ENCODE results near the gene FANCD2OS.
A peak's percentile ranks its signal among the peaks of the same experiment; 100 is the strongest.
"Not testable (repeated sequence)": the region's sequence is repeated elsewhere in the genome, so short reads cannot be mapped to it uniquely, and the experiment has no call there.

FANCD2OS gene, protein sequence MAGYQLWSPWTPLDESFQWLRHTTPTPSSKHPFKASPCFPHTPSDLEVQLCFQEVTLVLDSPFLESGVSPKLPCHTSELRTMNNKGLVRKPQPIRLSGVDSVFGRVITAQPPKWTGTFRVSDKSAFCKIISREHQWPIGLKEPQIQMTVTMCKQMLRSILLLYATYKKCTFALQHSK

DNA sequence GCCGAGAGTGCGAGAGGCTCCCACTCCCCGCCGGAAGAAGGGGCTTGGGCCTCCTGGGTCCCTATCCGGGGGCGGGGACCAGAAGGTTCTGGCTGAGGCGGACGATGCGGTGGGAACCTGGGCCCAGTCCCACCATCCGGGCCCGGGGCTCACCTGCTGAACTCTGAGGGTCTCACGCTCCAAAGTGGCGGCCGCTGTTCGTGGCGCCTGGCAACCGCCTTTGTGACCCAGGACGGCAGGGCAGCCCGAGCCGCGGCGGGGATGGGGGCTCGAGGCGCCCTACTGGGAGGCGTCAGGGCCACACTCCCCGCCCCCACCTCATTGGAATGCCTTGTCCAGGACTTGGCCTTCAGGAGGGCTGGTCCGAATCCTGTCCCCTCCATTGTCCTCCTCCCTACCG, at the start of gene FANCD2OS:
Gene FANCD2OS (minus strand): TSS at position 165 of the 400 bp plus-strand sequence. CDS start 3,481 bp downstream, outside the sequence.
- DNase-seq: no peak

DNA sequence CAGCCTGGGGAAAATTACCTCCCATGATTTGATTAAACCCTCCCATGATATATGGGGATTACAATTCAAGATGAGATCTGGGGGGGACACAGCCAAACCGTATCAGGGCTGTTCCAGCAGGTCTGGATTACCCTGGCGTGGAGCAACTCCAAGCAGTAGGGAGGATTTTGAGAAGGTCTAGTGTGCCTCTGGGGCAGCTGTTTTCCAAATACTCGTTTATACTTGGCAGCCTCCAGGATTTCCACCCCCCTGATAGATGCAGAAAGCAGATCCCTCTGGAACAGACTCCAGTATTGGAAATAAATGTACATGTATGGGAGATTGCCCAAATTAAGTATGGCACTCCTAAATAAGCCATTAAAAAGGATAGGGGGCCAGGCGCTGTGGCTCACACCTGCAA, 49.0 kb upstream of the FANCD2OS start:
- DNase-seq: no peak

DNA sequence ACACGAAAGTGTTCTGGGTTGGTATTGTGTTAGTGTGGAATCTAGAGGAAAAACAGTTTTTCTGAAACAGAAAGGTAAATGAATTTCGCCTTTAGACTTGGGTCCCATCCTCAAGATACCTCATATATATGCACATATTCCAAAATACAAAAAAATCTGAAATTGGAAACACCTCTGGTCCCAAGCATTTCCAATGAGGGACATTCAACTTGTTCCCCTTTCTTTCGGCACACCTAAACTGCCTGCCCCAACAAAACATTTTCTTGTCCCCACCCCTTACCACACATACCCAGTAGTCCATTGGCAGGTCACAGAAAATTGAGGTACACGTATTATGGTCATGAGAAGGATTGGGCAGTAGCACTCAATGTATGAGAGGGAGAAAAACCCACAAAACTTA, 47.6 kb upstream of the FANCD2OS start:
- no peak for DNase-seq

DNA sequence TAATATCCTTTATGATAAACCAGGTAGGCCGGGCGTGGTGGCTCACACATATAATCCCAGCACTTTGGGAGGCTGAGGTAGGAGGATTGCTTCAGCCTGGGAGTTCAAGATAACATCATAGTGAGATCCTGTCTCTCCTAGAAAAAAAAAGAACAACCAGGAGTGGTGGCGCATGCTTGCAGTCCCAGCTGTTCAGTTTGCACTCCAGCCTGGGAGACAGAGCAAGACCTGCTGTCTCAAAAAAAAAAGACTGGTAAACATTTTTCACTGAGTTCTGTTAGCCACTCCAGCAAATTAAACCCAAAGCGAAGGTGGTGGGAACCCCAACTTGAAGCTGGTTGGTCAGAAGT, 47.0 kb upstream of the FANCD2OS start:
- DNase-seq: no peak

DNA sequence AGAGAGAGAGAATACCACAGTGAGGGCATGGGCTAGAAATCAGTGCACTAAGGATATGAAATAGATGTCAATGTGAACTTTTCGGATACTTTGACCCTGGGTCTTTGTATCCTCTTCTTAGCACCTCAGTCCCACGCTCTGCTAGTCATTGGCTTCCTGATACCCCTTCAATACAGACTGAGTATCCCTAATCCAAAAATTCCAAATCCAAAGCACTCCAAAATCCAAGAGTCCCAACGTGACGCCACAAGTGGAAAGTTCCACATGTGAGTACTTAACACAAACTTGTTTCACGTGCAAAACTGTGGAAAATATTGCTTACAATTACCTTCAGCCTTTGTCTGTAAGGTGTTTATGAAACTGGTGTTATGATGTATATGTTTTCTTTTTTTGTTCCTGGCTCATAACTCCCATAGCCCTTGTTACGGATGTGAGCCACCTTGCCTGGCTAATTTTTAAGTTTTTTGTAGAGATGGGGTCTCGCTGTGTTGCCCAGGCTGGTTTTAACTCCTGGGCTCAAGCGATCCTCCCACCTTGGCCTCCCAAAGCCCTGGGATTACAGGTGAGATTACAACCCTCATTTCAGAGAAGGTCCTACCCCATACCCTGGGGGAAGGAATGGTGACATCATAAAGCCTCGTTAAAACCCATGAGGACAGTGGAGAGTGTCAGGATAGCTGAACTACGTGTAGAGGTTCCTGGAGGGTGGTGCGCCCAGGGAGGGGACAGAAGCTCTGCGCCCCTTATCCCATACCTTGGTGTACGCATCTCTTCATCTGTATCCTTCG, 46.5 kb upstream of the FANCD2OS start:
- DNase-seq: no peak

DNA sequence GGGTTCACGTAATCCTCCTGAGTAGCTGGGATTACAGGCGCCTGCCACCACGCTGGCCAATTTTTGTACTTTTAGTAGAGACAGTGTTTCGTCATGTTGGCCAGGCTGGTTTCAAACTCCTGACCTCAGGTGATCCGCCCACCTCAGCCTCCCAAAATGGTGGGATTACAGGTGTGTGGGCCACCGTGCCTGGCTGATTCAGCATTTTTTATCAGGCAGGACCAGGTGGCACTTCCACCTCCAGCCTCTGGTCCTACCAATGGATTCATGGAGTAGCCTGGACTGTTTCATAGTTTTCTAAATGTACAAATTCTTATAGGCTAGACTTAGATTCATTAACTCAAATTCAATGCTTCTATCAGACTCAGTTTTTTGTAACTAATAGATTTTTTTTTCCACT, 42.9 kb upstream of the FANCD2OS start:
- DNase-seq: no peak

DNA sequence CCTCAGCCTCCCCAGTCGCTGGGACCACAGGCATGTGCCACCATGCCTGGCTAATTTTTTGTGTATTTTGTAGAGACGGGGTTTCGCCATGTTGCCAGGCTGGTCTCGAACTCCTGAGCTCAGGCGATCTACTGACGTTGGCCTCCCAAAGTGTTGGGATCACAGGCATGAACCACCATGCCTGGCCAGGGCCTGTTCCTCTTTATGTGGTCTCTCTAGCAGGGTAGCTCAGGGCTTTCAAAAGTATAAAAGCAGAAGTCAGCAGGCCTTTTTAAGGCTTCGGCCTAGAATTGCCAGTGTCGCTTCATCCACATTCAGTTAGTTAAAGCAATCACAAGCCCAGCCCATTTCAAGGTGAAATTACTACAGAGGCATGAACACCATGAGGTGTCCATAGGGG, 41.2 kb upstream of the FANCD2OS start:
- no peak for DNase-seq

DNA sequence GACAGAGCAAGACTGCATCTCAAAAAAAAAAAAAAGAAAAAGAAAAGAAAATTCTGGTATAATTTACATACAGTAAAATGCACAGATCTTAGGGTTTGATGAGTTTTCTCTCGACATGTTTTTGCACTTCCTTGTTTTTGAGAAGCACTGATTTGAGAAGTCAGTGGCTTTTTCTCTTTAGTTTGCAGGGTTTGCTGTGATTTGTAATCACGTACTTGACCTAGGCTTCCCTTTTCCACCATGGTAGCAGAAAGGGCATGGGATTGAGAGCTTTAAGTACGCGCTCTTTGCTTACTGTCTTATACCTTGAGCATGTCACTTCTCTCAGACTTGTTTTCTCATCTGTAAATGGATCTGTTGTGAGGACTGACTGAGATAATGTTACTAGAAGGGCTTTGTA, 37.6 kb upstream of the FANCD2OS start:
- no peak for DNase-seq

DNA sequence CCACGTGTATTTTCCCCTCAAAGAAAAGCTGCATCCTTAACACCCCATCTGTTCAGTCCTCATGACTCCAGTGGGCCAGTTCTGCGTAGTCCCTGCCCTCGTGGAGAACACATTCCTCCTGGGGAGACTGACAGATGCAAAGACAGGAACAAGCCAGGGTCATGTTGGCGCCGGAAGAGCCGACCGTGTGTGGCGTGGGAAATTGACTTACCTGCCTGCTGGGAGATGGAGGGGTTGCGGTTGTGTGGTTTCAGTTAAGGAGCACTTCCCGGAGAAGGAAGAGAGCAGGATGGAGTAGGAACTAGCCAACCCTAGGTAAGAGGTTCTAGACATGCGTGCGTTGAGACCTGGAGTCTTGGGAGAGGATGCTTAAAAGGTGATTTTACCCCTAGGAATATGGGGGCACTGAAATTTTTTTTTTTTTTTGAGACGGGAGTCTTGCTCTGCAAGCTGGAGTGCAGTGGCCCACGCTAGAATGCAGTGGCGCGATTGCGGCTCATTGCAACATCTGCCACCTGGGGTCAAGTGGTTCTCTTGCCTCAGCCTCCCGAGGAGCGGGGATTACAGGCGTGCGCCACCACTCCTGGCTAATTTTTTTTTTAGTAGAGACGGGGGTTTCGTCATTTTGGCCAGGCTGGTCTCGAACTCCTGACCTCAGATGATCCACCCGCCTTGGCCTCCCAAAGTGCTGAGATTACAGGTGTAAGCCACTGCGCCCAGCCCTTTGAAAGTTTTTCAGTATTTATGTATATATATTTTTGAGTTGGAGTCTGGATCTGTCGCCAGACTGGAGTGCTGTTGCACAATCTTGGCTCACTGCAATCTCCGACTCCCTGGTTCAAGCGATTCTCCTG, 34.9 kb upstream of the FANCD2OS start:
- DNase-seq: peak; percentile 13

DNA sequence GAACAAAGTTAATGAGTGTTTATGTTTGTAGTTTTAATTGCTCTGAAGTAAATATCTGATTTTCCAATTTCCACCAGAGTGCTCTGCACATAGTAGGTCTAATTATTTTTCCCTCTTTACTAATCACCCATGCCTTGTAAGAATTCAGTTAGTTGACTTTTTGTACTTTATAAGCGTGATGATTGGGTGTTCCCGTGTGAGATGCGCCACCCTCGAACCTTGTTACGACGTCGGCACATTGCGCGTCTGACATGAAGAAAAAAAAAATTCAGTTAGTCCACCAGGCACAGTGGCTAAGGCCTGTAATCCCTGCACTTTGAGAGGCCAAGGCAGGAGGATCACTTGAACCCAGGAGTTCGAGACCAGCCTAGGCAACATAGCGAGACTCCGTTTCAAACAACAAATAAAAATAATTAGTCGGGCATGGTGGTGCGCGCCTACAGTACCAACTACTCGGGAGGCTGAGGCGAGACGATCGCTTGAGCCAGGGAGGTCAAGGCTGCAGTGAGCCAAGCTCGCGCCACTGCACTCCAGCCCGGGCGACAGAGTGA, 33.0 kb upstream of the FANCD2OS start:
- DNase-seq: no peak

DNA sequence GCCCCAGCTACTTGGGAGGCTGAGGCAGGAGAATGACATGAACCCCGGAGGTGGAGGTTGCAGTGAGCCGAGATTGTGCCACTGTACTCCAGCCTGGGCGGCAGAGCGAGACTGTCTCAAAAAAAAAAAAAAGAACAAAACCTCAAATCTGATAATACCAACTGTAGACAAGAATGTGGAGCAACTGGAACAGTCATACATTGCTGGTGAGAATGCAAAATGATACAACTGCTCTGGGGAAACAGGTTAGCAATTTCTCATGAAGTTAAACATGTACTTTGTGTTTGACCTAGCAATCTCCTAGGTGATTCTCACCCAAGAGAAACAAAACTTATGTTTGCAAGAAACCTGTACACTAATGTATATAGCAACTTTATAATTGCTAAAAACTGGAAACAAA, 29.1 kb upstream of the FANCD2OS start:
- DNase-seq: no peak

DNA sequence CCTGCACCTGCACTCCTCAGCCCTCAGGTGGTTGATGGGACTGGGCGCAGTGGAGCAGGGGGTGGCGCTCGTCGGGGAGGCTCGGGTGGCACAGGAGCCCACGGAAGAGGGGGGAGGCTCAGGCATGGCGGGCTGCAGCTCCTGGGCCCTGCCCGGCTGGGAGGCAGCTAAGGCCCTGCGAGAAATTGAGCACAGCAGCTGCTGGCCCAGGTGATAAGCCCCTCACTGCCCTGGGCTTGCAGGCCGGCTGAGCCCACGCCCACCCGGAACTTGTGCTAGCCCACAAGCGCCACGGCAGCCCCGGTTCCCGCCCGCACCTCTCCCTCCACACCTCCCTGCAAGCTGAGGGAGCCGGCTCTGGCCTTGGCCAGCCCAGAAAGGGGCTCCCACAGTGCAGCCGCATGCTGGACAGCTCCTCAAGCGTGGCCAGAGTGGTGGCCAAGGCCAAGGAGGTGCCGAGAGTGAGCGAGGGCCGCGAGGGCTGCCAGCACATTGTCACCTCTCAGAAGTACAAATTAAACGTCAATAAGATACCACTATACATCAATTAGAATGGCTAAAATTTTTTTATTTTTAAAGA, 28.5 kb upstream of the FANCD2OS start:
- no peak for DNase-seq

DNA sequence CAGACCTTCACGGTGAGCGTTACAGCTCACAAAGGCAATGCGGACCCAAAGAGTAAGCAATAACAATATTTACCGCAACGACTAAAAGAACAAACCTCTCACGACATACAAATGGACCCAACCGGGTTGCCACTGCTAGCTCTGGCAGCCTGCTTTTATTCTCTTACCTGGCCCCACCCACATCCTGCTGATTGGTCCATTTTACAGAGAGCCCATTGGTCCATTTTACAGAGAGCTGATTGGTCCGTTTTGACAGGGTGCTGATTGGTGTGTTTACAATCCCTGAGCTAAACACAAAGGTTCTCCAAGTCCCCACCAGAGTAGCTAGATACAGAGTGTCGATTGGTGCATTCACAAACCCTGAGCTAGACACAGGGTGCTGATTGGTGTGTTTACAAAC, 27.8 kb upstream of the FANCD2OS start:
- not testable (repeated sequence) for DNase-seq

DNA sequence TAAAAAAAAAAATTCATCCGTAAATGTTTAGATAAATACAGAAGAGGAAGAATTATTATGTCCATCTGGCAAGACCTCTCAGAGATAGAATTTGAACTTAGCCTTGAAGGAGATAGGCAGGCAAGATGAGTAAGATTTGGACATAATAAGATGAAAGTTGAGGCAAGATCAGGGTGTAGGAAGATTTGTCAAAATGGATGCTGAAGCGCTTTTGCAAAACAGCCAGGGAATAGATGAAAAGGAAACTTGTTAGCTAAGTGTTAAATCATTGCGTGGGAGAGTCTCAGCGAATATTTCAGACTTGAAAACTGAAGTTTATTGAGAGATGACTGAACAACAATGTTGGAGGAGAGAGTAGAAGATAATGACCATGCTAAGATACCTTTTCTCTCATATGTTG, 14.7 kb upstream of the FANCD2OS start:
- no peak for DNase-seq

DNA sequence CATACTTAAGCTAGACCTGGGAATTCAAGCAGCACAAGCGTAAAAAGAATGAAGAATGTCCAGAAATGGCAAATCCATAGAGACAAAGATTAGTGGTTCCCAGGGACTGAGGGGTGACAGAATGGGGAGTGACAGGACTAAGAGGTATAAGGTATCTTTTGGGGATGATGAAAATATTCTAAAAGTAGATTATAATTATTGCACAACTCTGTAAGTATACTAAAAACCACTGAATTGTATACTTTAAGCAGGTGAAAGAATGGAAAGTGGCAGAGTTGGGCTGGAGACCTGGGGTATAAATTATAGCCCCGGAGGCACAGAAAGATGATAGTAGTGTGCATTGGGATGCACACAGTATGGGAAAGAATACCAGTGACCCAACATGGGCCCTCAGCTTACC, 13.0 kb upstream of the FANCD2OS start:
- no peak for DNase-seq

DNA sequence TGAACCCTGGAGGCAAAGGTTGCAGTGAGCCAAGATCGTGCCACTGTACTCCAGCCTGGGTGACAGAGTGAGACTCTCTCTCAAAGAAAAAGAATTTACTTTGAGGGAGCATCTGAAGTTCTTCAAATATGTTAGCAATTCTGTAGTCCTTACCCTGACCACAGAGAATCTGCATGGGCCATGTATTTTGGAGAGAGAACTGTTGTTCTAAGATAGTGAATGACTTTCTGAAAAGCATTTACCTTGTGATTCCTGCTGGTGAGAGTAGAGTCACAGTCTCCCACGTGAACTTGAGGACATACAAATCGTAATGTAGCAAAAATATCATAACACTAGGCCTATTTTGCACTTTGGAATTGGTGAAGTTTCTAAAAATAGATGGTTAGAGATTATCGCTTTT, 11.3 kb upstream of the FANCD2OS start:
- DNase-seq: no peak

DNA sequence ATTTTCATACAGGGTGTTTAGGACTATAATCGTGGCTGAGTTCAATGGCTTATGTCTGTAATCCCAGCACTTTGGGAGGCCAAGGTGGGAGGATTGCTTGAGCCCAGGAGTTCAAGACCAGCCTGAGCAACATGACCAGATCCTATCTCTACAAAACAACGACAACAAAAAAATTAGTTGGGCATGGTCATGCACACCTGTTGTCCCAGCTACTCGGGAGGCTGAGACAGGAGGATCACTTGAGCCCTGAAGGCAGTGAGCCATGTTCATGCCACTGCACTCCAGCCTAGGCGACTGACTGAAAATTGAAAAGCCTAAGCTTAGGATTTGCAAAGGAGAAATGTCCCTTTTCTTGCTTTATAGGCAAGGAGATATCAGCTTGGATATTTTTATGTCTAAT, 8.9 kb upstream of the FANCD2OS start:
- no peak for DNase-seq

DNA sequence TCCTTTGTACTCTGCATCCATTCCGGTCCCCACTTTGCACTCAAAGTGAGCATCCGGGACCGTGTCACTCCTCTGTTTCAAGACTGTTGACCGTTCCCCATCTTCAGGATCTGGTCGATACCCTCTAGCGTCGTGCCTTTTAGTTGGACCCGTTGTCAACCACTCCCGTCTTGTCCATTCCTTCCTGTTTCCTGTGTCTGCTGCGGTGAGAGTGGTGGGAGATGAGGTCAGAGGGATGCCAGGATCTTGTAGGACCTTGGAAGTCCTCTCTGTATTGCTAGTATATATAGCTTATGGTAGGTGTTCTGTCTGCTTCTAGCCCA, 8.0 kb upstream of the FANCD2OS start:
- DNase-seq: no peak

DNA sequence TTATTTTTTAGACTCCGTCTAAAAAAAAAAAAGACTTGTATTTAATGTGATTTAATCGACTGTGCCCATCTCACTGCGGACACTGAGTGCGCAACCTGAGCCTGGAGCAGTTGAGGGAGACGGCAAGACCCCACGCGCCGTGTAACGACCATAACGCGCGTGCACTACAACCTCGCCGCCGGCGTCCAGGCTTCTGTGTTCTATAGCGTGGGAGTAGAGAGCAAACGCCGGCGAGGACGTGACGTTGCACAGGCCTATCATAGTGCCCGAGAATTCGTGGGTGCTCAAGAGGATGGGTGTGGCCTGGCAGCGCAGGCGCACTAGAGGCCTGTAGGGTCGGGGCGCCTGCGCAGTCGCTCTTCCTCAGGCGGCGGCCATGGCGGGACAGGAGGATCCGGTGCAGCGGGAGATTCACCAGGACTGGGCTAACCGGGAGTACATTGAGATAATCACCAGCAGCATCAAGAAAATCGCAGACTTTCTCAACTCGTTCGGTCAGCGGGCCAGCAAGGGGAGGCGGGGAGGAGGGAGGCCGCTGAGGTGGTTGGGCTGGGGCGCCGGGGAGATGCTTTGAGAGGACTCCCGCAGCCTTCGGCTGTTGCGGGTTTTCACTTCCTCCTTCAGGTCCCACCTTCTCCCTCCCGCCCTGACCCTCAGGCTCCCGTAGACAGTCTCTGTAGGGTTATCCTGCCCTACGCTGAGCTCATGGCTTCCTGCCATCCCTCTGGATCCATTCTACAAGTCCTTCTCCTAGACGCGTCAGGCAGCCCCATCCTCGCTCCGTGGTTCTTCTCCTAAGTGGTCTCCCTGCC, 7.5 kb upstream of the FANCD2OS start, which contains the start of gene BRK1:
Gene BRK1 (plus strand): TSS at position 350 of the 812 bp plus-strand sequence. CDS start 27 bp downstream, at position 377.
- DNase-seq: peak; percentile 81

DNA sequence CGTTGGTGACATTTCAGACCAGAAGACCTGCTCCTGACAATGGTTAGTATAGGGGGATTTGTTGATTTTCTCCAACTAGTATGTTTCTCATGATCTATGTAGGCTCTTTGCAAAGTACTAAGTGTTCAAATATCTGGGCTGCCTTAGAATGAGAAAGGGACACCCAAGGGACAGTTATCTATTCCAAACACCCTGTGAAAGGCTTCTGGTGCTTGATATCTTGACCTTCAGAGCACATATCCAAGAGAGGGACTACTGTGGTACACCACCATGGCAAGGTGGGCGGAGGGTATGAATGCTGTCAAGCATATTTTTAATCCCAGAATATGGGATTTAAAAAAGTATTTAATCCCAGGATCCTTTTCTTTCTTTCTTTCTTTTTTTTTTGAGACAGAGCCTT, 1.1 kb downstream of the FANCD2OS start:
- no peak for DNase-seq

DNA sequence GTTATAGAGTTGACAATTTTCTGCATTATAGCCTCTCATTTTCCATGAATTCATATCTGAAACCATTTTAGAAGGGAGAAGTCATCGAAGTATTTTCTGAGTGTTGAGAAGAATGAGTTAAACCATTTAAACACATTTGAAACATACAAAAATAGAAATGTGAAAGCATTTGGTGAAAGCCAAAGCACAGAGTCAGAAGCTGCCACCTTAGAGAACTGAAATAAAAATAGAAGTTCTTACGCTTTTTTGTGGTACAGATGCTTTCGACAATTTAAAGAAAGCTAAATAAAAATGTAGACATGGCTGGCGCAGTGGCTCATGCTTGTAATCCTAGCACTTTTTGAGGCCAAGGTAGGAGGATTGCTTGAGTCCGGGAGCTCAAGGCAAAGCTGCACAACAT, 9.0 kb downstream of the FANCD2OS start:
- no peak for DNase-seq

DNA sequence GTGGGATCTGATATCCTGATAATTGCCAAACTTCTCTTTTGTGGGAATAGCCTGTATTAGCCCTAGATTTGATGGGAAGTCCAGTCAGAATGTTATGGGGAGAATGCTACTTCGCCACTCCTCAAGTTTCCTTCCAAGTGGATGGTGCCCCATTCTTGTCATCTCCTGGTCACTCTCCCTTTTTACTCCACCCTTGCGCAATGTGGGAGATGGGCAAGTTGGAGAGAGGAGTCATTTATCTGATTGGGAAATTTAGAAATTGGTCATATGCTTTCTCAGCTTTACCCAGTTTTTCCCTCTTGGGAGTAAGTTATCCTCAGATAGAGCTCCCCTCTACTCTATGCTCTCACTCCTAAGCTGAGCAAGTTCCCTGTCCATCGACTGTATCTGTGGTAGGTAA, 14.4 kb downstream of the FANCD2OS start:
- DNase-seq: no peak
